ENCODE measurements around the gene TWF2.

TWF2 gene

DNA sequence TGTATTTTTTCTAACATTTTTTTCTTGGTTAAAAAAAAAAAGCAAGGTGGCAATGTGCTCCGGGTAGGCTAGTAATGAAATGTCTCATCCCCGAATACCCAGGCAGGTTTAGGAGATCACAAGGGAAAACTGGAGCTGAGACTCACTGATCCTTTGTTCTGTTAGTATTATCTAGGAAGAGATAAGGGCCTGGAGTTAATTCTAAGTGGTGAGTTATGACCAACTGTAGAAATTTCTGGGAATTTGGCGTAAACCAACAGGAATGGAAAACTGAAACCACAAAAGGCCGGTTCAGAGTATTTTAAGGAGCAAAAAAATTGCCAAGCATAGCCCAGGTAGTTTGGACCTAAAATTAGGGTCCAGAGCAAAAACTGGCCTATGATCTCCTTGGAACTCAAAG, 19.0 kb upstream of the TWF2 start:
- peaks cover 75 to 85% of the 10 kb centered on the region in 2 donors for H3K36me3 ChIP-seq (ENCODE audit: control insufficient read depth in 1 of 2, insufficient read depth in 2 of 2, low read length in 2 of 2)
- no peak overlapping the region for H3K4me3 ChIP-seq (ENCODE audit: low read depth in 1 of 2, low read length in 2 of 2)
- no peaks in the 10 kb centered on the region for H3K9me3 ChIP-seq (ENCODE audit: control insufficient read depth in 1 of 2, low read length in 2 of 2)
- H3K4me1 ChIP-seq (ENCODE audit: control insufficient read depth in 1 of 2, insufficient read depth in 2 of 2, low read length in 2 of 2): peaks cover 0 to 13% of the 10 kb centered on the region in 2 donors
- no peak overlapping the region for H3K27ac ChIP-seq (ENCODE audit: low read length)
- H3K27me3 ChIP-seq (ENCODE audit: low read depth, low read length): no peaks in the 10 kb centered on the region

GRCh38 chr3:52256622-52257021, 17.7 kb upstream of the TWF2 start:
- H3K4me1 ChIP-seq (ENCODE audit: control insufficient read depth in 1 of 2, insufficient read depth in 2 of 2, low read length in 2 of 2): peaks cover 0 to 13% of the 10 kb centered on the region in 2 donors
- H3K9me3 ChIP-seq (ENCODE audit: control insufficient read depth in 1 of 2, low read length in 2 of 2): no peaks in the 10 kb centered on the region
- no peak overlapping the region for H3K27ac ChIP-seq (ENCODE audit: low read length)
- H3K4me3 ChIP-seq (ENCODE audit: low read depth in 1 of 2, low read length in 2 of 2): no peak overlapping the region
- no peaks in the 10 kb centered on the region for H3K27me3 ChIP-seq (ENCODE audit: low read depth, low read length)
- H3K36me3 ChIP-seq (ENCODE audit: control insufficient read depth in 1 of 2, insufficient read depth in 2 of 2, low read length in 2 of 2): peaks cover 64 to 77% of the 10 kb centered on the region in 2 donors

GRCh38 chr3:52256159-52256558, 17.2 kb upstream of the TWF2 start:
- Histone ChIP-seq H3K4me1 (ENCODE audit: control insufficient read depth in 1 of 2, insufficient read depth in 2 of 2, low read length in 2 of 2) (peaks cover 0 to 13% of the 10 kb centered on the region in 2 donors), H3K36me3 (ENCODE audit: control insufficient read depth in 1 of 2, insufficient read depth in 2 of 2, low read length in 2 of 2) (peaks cover 61 to 76% of the 10 kb centered on the region in 2 donors), H3K27ac (ENCODE audit: low read length) (peak overlapping the region; percentile 6), H3K27me3 (ENCODE audit: low read depth, low read length) (no peaks in the 10 kb centered on the region), H3K4me3 (ENCODE audit: low read depth in 1 of 2, low read length in 2 of 2) (no peak overlapping the region), H3K9me3 (ENCODE audit: control insufficient read depth in 1 of 2, low read length in 2 of 2) (no peaks in the 10 kb centered on the region)

- no peaks in the 10 kb centered on the region for H3K9me3 ChIP-seq (ENCODE audit: control insufficient read depth in 1 of 2, low read length in 2 of 2)
- H3K4me3 ChIP-seq (ENCODE audit: low read depth in 1 of 2, low read length in 2 of 2): no peak overlapping the region
- H3K27ac ChIP-seq (ENCODE audit: low read length): no peak overlapping the region
- peaks cover 0 to 13% of the 10 kb centered on the region in 2 donors for H3K4me1 ChIP-seq (ENCODE audit: control insufficient read depth in 1 of 2, insufficient read depth in 2 of 2, low read length in 2 of 2)
- peaks cover 56 to 70% of the 10 kb centered on the region in 2 donors for H3K36me3 ChIP-seq (ENCODE audit: control insufficient read depth in 1 of 2, insufficient read depth in 2 of 2, low read length in 2 of 2)
- H3K27me3 ChIP-seq (ENCODE audit: low read depth, low read length): no peaks in the 10 kb centered on the region
Observed at GRCh38 chr3:52254608-52255007, 15.7 kb upstream of the TWF2 start.

GRCh38 chr3:52253314-52254304, 14.7 kb upstream of the TWF2 start:
- H3K27ac ChIP-seq (ENCODE audit: low read length): no peak overlapping the region
- peaks cover 56 to 70% of the 10 kb centered on the region in 2 donors for H3K36me3 ChIP-seq (ENCODE audit: control insufficient read depth in 1 of 2, insufficient read depth in 2 of 2, low read length in 2 of 2)
- peaks cover 0 to 9% of the 10 kb centered on the region in 2 donors for H3K4me1 ChIP-seq (ENCODE audit: control insufficient read depth in 1 of 2, insufficient read depth in 2 of 2, low read length in 2 of 2)

DNA sequence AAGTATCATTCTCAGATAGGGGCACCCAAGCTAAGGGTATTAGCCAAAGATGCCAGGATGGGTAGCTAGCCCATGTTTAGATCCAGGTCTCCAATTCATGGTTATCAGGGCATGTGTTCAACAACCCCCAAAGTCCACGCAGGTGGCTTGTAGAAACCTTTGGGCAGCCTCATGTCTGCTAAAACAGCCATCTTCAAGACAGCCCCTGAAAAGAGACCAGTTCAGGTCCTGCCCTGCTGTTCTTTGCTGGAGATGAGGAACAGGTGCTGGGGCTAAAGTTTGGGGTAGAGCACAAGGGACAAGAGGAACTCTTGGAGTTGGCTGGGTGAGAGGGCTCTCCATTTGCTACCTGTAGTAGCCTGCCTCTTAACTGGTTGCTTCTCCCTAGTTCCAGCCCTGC, 11.2 kb upstream of the TWF2 start:
- Histone ChIP-seq H3K4me3 (ENCODE audit: low read depth in 1 of 2, low read length in 2 of 2) (no peak overlapping the region), H3K27me3 (ENCODE audit: low read depth, low read length) (no peaks in the 10 kb centered on the region), H3K36me3 (ENCODE audit: control insufficient read depth in 1 of 2, insufficient read depth in 2 of 2, low read length in 2 of 2) (peaks cover 24 to 40% of the 10 kb centered on the region in 2 donors), H3K4me1 (ENCODE audit: control insufficient read depth in 1 of 2, insufficient read depth in 2 of 2, low read length in 2 of 2) (peaks cover 2 to 8% of the 10 kb centered on the region in 2 donors), H3K27ac (ENCODE audit: low read length) (no peak overlapping the region), H3K9me3 (ENCODE audit: control insufficient read depth in 1 of 2, low read length in 2 of 2) (no peaks in the 10 kb centered on the region)

More at GRCh38 chr3:52253314-52254304, 14.7 kb upstream of the TWF2 start:
- Histone ChIP-seq H3K4me3 (ENCODE audit: low read depth in 1 of 2, low read length in 2 of 2) (no peak overlapping the region), H3K9me3 (ENCODE audit: control insufficient read depth in 1 of 2, low read length in 2 of 2) (no peaks in the 10 kb centered on the region), H3K27me3 (ENCODE audit: low read depth, low read length) (no peaks in the 10 kb centered on the region)

- no peak overlapping the region for H3K27ac ChIP-seq (ENCODE audit: low read length)
- no peak overlapping the region for H3K4me3 ChIP-seq (ENCODE audit: low read depth in 1 of 2, low read length in 2 of 2)
- H3K27me3 ChIP-seq (ENCODE audit: low read depth, low read length): no peaks in the 10 kb centered on the region
- peaks cover 24 to 40% of the 10 kb centered on the region in 2 donors for H3K36me3 ChIP-seq (ENCODE audit: control insufficient read depth in 1 of 2, insufficient read depth in 2 of 2, low read length in 2 of 2)
- H3K9me3 ChIP-seq (ENCODE audit: control insufficient read depth in 1 of 2, low read length in 2 of 2): no peaks in the 10 kb centered on the region
- H3K4me1 ChIP-seq (ENCODE audit: control insufficient read depth in 1 of 2, insufficient read depth in 2 of 2, low read length in 2 of 2): peaks cover 6 to 10% of the 10 kb centered on the region in 2 donors
Observed at GRCh38 chr3:52249683-52250082, 10.7 kb upstream of the TWF2 start.

DNA sequence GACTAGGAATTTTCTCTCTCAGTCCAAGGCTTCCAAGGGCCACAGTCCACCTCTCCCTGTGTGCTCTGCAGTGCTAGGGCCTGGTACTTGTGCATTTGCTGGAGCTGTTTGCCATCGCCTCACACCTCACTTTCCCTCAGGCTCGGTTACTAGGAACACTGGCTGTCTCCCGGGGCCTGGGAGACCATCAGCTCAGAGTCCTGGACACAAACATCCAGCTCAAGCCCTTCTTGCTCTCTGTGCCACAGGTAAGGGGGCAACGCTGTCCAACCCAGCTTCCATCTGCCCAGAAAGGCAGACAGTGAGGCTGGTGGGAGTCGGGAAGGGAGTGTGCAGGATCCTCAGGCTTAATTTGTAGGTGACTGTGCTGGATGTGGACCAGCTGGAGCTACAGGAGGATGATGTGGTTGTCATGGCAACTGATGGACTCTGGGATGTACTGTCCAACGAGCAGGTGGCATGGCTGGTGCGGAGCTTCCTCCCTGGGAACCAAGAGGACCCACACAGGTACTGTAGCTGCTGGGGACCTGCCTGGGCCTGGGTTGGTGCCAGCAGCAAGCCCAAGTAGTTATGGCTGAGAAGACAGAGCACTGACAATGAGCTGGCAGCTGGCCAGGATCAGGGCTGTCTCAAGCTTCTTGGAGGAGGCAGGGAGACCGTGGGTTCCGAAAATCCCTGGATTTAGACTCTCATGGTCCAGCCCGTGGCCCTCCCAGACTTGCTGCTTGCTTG, 10.0 kb upstream of the TWF2 start:
- peaks cover 24 to 36% of the 10 kb centered on the region in 2 donors for H3K36me3 ChIP-seq (ENCODE audit: control insufficient read depth in 1 of 2, insufficient read depth in 2 of 2, low read length in 2 of 2)
- H3K4me1 ChIP-seq (ENCODE audit: control insufficient read depth in 1 of 2, insufficient read depth in 2 of 2, low read length in 2 of 2): peaks cover 6 to 13% of the 10 kb centered on the region in 2 donors
- H3K4me3 ChIP-seq (ENCODE audit: low read depth in 1 of 2, low read length in 2 of 2): no peak overlapping the region
- H3K27ac ChIP-seq (ENCODE audit: low read length): no peak overlapping the region
- no peaks in the 10 kb centered on the region for H3K27me3 ChIP-seq (ENCODE audit: low read depth, low read length)
- H3K9me3 ChIP-seq (ENCODE audit: control insufficient read depth in 1 of 2, low read length in 2 of 2): no peaks in the 10 kb centered on the region

DNA sequence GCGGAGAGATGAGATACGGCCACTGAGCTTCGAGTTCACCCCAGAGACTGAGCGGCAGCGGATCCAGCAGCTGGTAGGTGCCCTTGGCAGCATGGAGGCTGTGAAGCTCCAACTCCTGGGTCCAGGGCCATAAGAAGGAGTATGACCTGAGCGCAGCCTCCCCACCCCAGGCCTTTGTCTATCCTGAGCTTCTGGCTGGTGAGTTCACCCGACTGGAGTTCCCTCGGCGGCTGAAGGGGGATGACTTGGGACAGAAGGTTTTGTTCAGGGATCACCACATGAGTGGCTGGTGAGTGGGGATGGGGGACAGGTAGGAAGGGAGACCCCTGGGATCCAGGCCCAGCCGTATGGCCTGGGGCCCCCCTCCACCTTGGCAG, 9.2 kb upstream of the TWF2 start:
- Histone ChIP-seq H3K4me1 (ENCODE audit: control insufficient read depth in 1 of 2, insufficient read depth in 2 of 2, low read length in 2 of 2) (peaks cover 6 to 13% of the 10 kb centered on the region in 2 donors), H3K27ac (ENCODE audit: low read length) (no peak overlapping the region), H3K36me3 (ENCODE audit: control insufficient read depth in 1 of 2, insufficient read depth in 2 of 2, low read length in 2 of 2) (peaks cover 18 to 27% of the 10 kb centered on the region in 2 donors), H3K9me3 (ENCODE audit: control insufficient read depth in 1 of 2, low read length in 2 of 2) (no peaks in the 10 kb centered on the region), H3K4me3 (ENCODE audit: low read depth in 1 of 2, low read length in 2 of 2) (no peak overlapping the region), H3K27me3 (ENCODE audit: low read depth, low read length) (no peaks in the 10 kb centered on the region)

GRCh38 chr3:52247409-52248164, 8.6 kb upstream of the TWF2 start:
- H3K36me3 ChIP-seq (ENCODE audit: control insufficient read depth in 1 of 2, insufficient read depth in 2 of 2, low read length in 2 of 2): peaks cover 18 to 26% of the 10 kb centered on the region in 2 donors
- H3K27ac ChIP-seq (ENCODE audit: low read length): no peak overlapping the region
- H3K9me3 ChIP-seq (ENCODE audit: control insufficient read depth in 1 of 2, low read length in 2 of 2): no peaks in the 10 kb centered on the region
- peaks cover 6 to 13% of the 10 kb centered on the region in 2 donors for H3K4me1 ChIP-seq (ENCODE audit: control insufficient read depth in 1 of 2, insufficient read depth in 2 of 2, low read length in 2 of 2)
- no peaks in the 10 kb centered on the region for H3K27me3 ChIP-seq (ENCODE audit: low read depth, low read length)
- H3K4me3 ChIP-seq (ENCODE audit: low read depth in 1 of 2, low read length in 2 of 2): peak overlapping the region in 1 of 2 donors; percentile 62
